K562 (cell line): ENCODE results near the gene ERBB4. TPM values are rescaled to one million over a fixed set of nuclear protein-coding genes. Genes with fewer than 3 reads are reported as not detected.

Experiments used
- BMI1 ChIP-seq: fragments of 150-350 bp; IDR thresholded peaks from 2 replicates; pipeline ENCODE4 v1.6.1; 2014; ENCODE audit warnings: low read length
- IRF9 ChIP-seq: fragments of 450-650 bp; IDR thresholded peaks from 2 replicates; pipeline ENCODE4 v1.6.1; 2016; ENCODE audit warnings: missing biosample characterization, missing genetic modification characterization
- MCM3 ChIP-seq: fragments of 450-650 bp; IDR thresholded peaks from 2 replicates; pipeline ENCODE4 v1.6.1; 2016
- MEF2D ChIP-seq: conservative IDR thresholded peaks from 2 replicates; pipeline ENCODE4 v1.6.1; 2016; ENCODE audit warnings: low read depth, missing genetic modification characterization, missing compliant biosample characterization
- MITF ChIP-seq: IDR thresholded peaks from 2 replicates; pipeline ENCODE4 v1.6.1; 2014; ENCODE audit warnings: antibody characterized with exemption
- TAF1 ChIP-seq: IDR thresholded peaks from 2 replicates; pipeline ENCODE4 v1.6.1; 2011; ENCODE audit warnings: mild to moderate bottlenecking, low read length, moderate library complexity; ENCODE audit not compliant: insufficient read depth, control insufficient read depth, severe bottlenecking; ENCODE audit errors: extremely low read depth
- UBTF ChIP-seq, 2 experiments: IDR thresholded peaks; 2 replicates each; pipeline ENCODE4 v1.6.1; 2012; ENCODE audit warnings: improper control_type of control experiment in 2 of 2, low read depth in 2 of 2, low read length in 2 of 2, borderline replicate concordance in 1 of 2
- ZNF197 ChIP-seq: fragments of 200-800 bp; sonication (Bioruptor generic); IDR thresholded peaks from 2 replicates; pipeline ENCODE4 v1.6.1; 2016; ENCODE audit warnings: low read depth, missing genetic modification characterization, missing compliant biosample characterization
- ZNF586 ChIP-seq: fragments of 450-650 bp; formaldehyde crosslinking; conservative IDR thresholded peaks from 2 replicates; pipeline ENCODE4 v1.4.0; 2020; ENCODE audit warnings: mild to moderate bottlenecking, moderate library complexity
- ZNF707 ChIP-seq: fragments of 250-450 bp; sonication (Bioruptor Pico); conservative IDR thresholded peaks from 2 replicates; pipeline ENCODE4 v1.8.0; 2022; ENCODE audit warnings: inconsistent platforms, mild to moderate bottlenecking, moderate library complexity
- polyA plus RNA-seq, 8 experiments: library from polyadenylated mRNA; depleted of rRNA in 4 of 8; stranded (reverse) in 5 of 8; unstranded in 3 of 8; fragments of >200 nt; fragmentation: Nextera tagmentation in 2 of 8; fragmentation: Illumina TruSeq in 1 of 8; extraction: Ambion mirVana in 2 of 8; extraction: Trizol in 1 of 8; gene quantifications; 2 replicates each; pipeline versions ENCODE4 v1.2.1 to v1.2.3, GENCODE V29; 2011 to 2014; ENCODE audit warnings: inconsistent platforms in 1 of 8, missing spikeins in 1 of 8
- total RNA-seq, 7 experiments: library from RNA; depleted of rRNA in 6 of 7; stranded (reverse); fragments of >200 nt in 6 of 7; fragmentation: Illumina TruSeq in 2 of 7; extraction: Trizol in 2 of 7; gene quantifications; 2 replicates each; pipeline versions ENCODE4 v1.2.1 to v1.2.3, GENCODE V29; 2011 to 2021; ENCODE audit warnings: low replicate concordance in 1 of 7

The ERBB4 gene
- total and polyA plus RNA-seq, 9 of the 15 experiments (the other 6 are each of a cell fraction or from before 2014, with no cell fraction given) = not detected

GRCh38 chr2:212001325-212001724 lies 537.3 kb downstream of the ERBB4 start (continued):
- TF ChIP-seq UBTF (IDR thresholded peaks at IDR 0.05; ENCODE audit: borderline replicate concordance in 1 of 2, low read depth in 2 of 2, low read length in 2 of 2) (no peak), ZNF586 (no peak), TAF1 (no peak), MCM3 (no peak), MITF (no peak), BMI1 (no peak), MEF2D (tag) (no peak), ZNF197 (CRISPR knock-in tag) (no peak), ZNF707 (CRISPR knock-in tag) (no peak), IRF9 (tag) (no peak)
